Skin of body (tissue), 2 donors: ENCODE measurements around the gene PRRT1B. TPM values are rescaled to one million over a fixed set of nuclear protein-coding genes. Genes with fewer than 3 reads are reported as not detected.
"Not testable (repeated sequence)": the region's sequence is repeated elsewhere in the genome, so short reads cannot be mapped to it uniquely, and the experiment has no call there.

Experiments
- DNase-seq: peaks from one replicate; lab custom pipeline; 2025; lab: John Stamatoyannopoulos, UW
- total RNA-seq: library from RNA; depleted of rRNA; stranded (reverse); fragments of >200 nt; gene quantifications from one replicate; pipeline ENCODE4 v1.2.3, GENCODE V29; 2014

Gene PRRT1B
- not detected for total RNA-seq

DNA sequence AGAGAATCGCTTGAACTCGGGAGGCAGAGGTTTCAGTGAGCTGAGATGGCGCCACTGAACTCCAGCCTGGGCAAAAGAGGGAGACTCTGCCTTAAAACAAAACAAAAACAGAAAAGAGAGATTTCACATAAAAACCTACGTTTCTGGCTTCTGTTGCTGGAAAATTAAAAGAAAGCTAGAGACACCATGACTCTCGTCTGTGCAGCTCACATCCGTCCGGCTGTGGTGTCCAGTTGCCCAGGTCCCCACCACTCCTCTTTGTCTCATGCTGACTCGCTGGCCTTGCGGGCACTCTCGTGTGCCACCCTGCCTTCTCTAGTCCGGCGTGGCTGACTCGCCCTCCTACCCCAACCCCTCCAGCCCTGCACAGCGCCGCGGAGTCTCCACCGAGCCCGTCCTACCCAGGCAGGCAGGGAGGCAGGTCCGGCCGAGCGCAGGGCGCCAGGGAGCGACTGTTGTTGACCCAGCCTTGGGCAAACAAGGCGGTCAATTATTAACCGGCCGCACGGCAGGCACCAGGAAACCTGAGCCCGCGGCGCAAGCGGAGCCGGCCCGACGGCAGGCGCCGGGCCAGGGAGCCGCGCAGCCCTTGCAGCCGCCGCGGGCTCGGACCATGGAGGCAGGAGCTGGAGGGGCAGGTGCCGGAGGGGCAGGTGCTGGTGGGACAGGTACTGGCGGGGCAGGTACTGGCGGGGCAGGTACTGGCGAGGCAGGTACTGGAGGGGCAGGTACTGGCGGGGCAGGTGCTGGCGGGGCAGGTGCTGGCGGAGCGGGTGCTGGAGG, at the start of gene PRRT1B:
PRRT1B (plus strand) TSS at position 521 of the 783 bp plus-strand sequence; CDS start at position 614, 93 bp downstream.
- no peak for DNase-seq

DNA sequence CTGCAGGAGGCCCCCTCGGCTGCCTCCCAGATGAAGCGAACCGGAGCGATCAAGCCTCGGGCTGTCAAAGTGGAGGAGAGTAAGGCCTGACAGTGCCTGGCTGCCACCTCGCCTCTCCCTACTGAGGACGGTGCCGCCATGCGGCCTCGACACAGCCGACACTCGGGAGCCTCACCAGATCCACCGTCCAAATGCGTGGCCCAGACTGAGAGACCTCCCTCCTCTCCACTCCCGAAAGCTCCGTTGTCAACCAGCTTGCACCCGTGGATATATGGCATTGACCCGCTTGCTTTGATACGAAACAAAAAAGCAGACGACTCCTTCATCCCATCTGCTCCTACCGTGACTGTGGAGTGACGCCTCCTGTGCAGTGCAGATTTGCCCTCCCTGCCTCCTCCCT, 49.5 kb upstream of the PRRT1B start:
- DNase-seq = no peak

DNA sequence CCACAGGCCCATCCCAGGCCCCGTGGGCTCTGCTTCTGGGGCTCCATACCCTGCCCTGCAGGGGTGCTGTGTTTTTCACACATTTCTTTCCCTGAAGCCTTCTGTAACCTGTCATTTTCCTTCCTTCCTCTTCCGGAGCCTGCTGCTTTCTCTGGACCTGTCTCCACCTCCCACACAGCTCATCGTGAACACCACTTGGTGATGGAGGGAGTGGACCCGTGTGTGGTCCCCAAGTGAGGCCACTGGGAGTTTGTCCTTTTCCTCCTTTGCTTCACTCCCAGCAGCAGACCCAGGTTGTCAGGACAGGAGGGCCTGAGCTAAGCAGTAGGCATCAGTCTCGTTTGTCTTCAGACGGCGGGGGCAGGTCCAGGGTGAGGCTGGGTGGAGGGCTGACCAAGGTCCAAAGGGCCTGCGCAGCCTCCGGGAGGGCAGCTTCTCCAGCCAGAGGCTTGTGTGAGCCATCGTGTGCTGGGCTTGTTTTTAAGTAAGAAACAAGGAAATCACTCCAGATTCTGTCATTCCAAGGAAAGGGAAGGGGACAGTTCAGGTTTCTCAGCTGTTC, 48.4 kb upstream of the PRRT1B start:
- no peak for DNase-seq

DNA sequence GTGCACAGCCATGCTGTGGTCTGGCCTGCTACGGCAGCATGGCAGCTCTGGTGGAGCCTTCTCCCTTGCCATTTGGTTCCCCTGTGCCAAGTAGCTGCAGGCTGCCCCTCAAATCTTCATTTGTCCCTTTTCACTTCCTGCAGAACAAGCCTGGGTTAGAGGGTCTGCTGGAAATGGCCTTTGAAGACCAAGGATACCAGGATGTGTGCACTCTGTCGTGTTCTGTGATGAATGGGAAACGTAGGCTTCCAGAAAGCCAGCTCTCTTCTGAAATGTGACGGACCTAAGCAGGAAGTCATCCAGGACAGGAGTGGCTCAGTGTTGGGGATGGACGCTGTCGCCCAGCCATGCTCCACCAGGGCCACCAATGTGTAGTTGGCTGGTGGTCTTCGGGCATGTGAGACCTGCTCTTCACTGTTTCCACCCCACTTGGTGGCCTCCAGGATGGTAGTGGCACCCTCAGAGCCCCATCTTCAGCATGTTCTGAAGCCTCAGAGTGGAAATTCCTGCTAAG, 46.0 kb upstream of the PRRT1B start:
- DNase-seq = no peak

DNA sequence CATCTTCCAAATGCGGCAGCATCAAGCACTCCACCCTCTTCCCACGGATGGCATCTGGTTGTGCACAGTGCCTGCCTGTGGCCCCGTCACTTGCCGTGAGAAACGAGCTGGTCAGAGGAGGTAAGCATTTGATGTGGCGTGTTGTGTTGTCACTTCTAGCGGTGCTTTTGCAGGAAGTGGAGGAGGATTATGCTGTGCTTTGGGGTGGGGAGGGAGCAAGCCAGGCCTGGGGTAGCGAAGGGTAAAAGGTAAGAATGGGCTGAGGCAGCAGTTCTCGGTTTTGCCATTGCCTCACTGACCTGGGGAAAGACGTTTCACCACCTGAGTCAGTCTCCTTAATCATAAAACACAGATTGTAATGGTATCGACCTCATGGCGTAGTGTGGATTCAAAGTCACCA, 44.9 kb upstream of the PRRT1B start:
- DNase-seq = no peak

DNA sequence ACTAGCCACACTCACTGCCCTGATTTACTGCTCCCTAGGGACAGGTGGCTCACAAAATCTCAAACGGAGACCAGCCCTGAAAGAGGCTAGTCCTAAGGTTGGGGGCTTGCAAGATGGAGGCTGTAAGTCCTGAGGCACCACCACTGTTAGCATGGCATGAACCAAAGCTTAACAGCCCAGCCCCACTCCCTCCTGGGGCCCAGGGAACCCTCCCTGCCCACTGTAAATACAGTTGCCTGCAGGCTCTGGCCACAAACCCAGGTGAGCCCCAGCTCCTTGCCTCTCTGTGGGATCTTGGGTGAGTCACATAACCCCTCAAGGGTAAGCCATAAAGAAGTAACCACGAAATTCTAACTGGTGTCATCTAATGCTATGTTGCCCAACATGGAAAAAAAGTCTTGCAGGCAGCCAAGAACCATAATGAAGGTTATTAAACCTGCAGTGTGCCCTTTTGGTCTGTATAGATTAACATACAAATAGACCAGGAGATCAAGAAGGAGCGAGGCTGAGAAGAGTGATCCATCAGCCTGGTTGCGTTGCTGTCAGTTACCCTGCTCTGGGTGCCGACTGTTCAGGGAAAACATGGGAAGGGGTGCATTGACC, 44.3 kb upstream of the PRRT1B start:
- no peak for DNase-seq

DNA sequence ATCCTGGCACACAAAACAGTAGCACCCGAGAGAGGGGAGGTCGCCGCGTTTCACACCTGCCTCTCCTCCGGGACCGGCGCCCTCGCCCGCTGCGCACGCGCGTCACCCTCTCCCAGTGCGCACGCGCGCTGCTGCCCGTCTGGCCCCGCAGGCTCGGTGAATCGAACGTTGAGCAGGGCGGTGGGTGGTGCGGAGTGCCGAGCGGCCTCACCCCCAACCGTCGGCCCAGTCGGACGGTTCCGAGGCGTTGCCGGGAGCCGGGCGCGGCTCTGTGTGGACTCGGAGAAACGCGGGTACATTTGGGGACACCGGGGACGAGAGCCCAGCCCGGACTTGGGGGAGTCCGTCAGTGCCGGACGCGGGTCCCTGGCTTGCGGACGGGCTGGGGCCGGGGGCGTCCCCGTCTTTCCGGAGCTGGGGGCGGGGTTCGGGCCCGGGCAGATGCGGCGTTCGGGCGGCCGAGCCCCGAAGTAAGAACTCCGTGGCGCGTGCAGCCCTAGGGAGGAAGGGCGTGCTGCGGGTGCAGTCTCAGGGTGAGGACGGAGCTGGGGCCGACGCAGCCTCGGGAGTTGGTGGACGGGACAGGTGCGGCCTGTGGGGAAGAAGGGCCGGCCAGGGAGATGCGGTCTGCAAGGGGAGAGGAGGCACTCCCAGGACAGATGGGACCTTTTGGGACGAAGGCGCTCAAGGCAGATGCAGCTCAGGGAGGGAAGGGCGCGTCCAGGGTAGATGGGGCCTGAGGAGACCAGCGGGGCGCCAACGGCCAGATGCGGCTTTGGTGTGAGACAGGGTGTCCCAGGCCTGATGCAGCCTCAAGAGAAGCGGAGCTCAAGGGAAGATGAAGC, 42.3 kb upstream of the PRRT1B start, which contains the start of gene POMT1:
POMT1 (plus strand) TSS at position 138 of the 845 bp plus-strand sequence. CDS start 1,301 bp downstream, outside the sequence.
- DNase-seq = peak; percentile 61

DNA sequence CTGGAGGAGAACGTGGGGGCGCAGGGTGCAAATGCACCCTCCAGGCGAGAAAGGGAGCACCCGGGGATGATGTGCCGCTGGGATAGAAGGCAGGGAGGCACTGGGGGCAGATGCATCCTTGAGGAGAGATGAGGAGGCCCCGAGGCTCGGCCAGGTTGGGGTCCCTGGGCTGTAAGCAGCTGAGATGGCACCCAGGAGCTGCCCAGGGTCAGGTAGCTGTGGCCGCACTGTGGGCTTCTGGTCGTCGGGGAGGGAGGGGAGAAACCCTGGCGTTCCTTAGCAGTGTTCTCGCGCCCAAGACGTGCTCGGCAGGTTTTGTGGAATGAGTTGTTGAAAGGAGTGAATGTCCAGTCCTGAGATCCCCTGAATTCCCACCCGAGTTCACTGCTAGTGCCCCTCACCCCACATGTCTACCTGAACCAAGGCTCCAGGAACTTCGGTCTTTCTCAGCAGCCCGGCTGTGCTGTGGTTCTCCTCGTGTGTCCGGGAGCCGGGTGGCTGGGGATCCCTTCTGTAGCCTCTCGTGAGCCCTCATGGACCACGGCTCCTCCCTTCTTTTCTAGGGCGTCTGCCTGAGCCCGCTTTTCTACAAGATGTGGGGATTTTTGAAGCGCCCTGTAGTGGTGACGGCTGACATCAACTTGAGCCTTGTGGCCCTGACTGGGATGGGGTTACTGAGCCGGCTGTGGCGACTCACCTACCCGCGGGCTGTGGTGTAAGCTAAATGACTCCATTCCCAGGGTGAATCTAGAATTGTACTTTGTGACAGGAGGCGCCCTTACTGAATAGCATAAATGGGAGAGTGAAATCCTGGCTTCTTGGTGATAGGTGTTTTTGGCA, 41.5 kb upstream of the PRRT1B start:
- DNase-seq = no peak

DNA sequence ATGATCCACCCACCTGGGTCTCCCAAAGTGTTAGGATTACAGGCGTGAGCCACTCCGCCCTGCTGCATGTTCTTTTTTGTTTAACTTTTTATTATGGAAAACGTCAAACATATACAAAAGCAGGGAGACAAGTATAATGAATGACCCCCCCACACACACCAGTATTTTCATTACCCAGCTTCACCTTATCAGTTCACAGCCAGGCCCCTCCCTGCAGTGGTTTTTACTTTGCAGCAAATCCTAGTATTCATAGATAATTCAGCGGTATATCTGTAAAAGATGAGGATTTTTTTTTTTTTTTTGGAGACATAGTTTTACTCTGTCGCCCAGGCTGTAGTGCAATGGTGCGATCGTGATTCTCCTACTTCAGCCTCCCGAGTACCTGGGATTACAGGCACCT, 40.3 kb upstream of the PRRT1B start:
- no peak for DNase-seq

DNA sequence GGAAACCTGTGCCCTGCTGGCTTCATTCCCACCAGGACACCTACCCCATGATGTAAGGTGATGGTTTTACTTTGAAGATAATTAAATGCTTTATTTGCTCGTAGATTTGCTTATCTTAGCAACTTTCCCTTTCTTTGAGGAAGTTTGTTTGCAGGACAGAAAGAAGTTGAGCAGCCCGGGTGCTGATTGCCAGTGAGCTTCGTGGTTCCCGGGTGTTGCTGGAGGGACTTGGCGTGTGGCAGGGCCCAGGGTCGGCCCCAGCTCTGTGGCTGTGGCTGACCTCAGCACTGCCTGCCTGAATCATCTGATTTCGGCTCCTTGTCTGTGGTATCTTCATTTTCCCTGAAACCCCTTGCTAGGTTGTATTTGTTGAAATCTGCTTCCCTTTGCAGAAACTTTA, 33.9 kb upstream of the PRRT1B start:
- no peak for DNase-seq

DNA sequence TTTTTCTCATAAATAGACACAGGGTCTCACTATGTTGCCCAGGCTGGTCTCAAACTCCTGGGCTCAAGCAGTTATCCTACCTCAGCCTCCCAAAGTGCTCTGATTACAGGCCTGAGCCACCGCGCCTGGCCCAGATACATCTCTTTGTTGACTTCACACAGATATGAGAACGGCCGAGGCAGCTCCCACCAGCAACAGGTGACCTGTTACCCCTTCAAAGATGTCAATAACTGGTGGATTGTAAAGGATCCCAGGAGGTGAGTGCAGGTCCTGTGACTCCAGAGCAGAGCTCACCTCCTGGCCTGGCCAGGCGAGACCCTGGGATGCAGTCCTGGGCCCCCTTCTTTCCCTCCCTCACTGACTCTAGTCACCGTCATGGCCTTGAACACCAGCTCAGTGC, 33.4 kb upstream of the PRRT1B start:
- no peak for DNase-seq

DNA sequence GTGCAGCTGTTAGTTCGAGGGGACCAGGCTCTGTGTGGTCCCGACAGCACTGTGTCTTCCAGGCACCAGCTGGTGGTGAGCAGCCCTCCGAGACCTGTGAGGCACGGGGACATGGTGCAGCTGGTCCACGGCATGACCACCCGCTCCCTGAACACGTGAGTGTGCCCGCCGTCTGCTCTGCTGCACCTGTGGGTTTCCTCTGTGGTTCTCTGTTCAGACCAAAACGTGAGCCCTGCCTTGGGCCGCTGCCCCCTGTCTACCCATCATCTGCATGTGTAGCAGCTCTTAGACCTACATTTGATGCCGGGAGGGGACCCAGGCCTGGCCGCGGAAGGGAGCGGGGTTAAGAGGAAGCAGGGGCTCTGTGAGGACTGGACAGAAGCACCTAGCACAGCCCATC, 32.1 kb upstream of the PRRT1B start:
- no peak for DNase-seq

DNA sequence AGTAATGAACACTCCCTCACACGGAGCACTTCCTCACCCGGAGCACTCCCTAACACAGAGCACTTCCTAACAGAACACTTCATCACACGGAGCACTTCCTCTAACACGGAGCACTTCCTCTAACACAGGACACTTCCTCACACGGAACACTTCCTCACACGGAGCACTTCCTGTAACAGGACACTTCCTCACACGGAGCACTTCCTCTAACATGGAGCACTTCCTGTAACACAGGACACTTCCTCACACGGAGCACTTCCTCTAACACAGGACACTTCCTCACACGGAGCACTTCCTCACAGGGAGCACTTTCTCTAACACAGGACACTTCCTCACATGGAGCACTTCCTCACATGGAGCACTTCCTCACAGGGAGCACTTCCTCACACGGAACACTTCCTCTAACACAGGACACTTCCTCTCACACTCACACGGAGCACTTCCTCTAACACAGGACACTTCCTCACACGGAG, 29.7 kb upstream of the PRRT1B start:
- not testable (repeated sequence) for DNase-seq

DNA sequence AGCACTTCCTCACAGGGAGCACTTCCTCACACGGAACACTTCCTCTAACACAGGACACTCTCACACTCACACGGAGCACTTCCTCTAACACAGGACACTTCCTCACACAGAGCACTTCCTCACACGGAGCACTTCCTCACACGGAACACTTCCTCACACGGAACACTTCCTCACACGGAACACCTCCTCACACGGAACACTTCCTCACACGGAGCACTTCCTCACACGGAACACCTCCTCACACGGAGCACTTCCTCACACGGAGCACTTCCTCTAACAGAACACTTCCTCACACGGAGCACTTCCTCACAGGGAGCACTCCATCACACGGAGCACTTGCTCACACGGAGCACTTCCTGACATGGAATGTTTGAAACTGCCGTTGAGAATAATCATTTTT, 29.2 kb upstream of the PRRT1B start:
- no peak for DNase-seq

DNA sequence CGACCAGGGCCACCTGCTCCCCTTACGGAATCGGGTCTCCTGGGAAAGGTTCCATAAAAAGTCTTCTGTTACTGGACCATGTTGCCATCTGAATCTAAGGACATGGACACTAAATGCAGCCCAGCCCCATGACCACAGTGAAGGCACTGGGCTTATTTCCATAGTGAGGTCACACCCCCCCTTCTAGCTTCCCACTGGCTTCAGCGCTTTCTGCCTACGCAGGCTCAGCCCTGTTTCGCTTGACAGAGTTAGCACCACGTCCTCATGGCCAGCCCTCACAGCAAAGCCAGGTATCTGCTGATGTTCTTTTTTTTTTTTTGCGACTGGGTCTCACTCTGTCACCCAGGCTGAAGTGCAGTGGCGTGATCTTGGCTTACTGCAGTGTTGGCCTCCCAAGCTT, 28.4 kb upstream of the PRRT1B start:
- DNase-seq = no peak

DNA sequence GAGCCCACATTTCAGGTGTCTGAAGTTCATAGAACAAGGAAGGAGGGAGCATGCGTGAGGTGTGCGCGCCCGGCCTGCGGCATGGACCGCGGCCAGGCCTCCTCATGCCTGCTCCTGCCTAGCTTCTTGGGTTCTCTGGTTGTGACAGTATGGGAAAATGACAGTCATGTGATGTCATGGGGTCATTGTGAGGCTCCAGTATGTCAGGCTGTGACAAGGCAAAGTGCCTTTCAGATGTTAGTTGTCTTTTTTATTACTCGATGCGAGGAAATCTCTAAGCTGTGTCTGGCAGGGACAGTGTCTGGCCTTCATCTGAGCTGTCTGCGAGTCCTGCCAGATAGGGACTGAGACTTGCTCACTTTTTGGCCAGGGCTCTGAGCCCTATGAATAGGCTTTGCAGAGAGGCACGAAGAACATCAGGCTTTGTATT, 27.5 kb upstream of the PRRT1B start:
- DNase-seq = no peak

DNA sequence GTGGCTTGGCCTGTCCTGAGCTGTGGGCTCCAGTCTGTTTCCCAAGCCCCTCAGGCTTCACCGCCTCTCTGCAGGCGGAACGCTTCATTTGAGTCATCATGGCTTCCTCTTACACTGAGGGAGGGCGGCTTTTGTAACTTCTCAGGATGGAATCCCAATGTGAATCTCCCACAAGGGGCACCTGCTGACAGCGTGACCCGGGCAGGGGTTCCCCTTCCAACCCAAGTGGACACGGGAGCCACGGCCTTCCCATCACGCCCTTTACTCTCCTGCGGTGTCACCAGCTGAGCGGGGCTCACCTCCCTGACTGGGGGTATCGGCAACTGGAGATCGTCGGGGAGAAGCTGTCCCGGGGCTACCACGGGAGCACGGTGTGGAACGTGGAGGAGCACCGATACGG, 26.8 kb upstream of the PRRT1B start:
- DNase-seq = no peak

DNA sequence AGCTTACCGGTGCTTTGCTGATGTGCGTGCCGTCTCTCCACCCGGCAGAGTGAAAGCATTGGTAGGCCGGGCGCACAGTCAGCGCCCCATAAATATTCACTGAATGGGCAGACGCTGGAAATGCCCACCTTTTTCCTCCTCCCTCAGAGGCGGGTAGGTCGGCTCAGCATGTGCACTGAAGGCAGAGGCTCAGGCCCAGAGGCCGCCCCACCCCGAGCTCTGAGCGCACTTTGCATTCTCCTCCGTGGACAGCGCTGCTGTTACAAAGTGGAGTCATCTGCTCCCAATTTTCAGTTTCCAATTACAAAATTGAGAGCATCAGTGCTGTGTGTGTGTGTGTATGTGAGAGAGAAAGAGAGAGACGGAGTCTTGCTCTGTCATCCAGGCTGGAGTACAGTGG, 24.8 kb upstream of the PRRT1B start:
- no peak for DNase-seq

DNA sequence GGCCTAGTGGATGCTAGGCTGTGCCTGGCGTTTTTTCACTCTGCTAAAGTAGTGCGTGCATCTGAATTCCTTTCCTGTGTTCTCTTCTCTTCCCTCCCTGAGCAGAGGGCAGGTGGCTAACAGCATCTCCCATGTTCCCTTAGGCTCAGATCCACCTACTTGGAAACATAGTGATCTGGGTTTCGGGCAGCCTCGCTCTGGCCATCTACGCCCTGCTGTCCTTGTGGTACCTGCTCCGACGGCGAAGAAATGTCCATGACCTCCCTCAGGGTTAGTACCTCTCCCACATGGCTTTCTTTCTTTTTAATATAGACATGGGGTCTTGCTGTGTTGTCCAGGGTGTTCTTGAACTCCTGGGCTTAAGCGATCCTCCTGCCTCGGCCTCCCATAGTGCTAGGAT, 24.1 kb upstream of the PRRT1B start:
- DNase-seq = no peak

DNA sequence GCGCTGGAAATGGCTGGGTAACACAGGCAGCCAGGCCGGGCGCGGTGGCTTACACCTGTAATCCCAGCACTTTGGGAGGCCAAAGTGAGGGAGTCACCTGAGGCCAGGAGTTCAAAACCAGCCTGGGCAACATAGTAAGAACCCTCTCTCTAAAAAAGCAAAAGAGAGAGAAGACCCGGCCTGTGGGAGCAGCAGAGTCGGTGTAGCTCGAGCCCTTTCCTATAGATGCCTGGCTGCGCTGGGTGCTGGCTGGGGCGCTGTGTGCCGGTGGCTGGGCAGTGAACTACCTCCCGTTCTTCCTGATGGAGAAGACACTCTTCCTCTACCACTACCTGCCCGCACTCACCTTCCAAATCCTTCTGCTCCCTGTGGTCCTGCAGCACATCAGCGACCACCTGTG, 23.5 kb upstream of the PRRT1B start:
- no peak for DNase-seq
